Spleen (tissue), 11 donors: ENCODE data around the gene KIF26B. TPM values are rescaled to one million over a fixed set of nuclear protein-coding genes. Genes with fewer than 3 reads are reported as not detected.

Experiments used
- DNase-seq: peaks from one replicate; pipeline ENCODE4 v3.0.0-alpha.2; 2020
- H3K27ac ChIP-seq, 8 donors: fragments of 200-600 bp; sonication (generic) in 7 of 8; 1 replicate in 4 of 8; 2 replicates in 4 of 8; pipeline versions ENCODE4 v1.5.0 to v1.8.0; 2016 to 2021; ENCODE audit warnings: inconsistent platforms in 4 of 8, mild to moderate bottlenecking in 4 of 8, moderate library complexity in 1 of 8
- H3K27me3 ChIP-seq, 7 donors: fragments of 200-600 bp; sonication (generic) in 6 of 7; replicated peaks in 1 of 7; 1 replicate in 4 of 7; 2 replicates in 3 of 7; pipeline versions ENCODE4 v1.5.0 to v1.8.0; 2016 to 2021; ENCODE audit warnings: inconsistent platforms in 3 of 7, mild to moderate bottlenecking in 1 of 7
- H3K36me3 ChIP-seq, 6 donors: fragments of 200-600 bp; sonication (generic) in 5 of 6; 1 replicate in 4 of 6; 2 replicates in 2 of 6; pipeline versions ENCODE4 v1.5.0 to v1.8.0; 2016 to 2021; ENCODE audit warnings: inconsistent platforms in 2 of 6
- H3K4me1 ChIP-seq, 6 donors: fragments of 200-600 bp; sonication (generic) in 5 of 6; 1 replicate in 3 of 6; 2 replicates in 3 of 6; pipeline versions ENCODE4 v1.5.0 to v1.8.0; 2016 to 2021; ENCODE audit warnings: inconsistent platforms in 3 of 6
- H3K4me3 ChIP-seq, 8 donors: fragments of 200-600 bp; sonication (generic) in 7 of 8; 1 replicate in 4 of 8; 2 replicates in 4 of 8; pipeline versions ENCODE4 v1.5.0 to v1.8.0; 2016 to 2021; ENCODE audit warnings: inconsistent platforms in 4 of 8, mild to moderate bottlenecking in 4 of 8, moderate library complexity in 2 of 8
- H3K9me3 ChIP-seq, 8 donors: fragments of 200-600 bp; sonication (generic) in 7 of 8; 1 replicate in 4 of 8; 2 replicates in 4 of 8; pipeline versions ENCODE4 v1.5.0 to v1.8.0; 2016 to 2021; ENCODE audit warnings: inconsistent platforms in 4 of 8
- POLR2A ChIP-seq, 3 donors: fragments of 450-650 bp; IDR thresholded peaks; one replicate each; pipeline ENCODE4 v1.5.1; 2017; ENCODE audit warnings: antibody characterized with exemption in 3 of 3, mild to moderate bottlenecking in 1 of 3
- POLR2AphosphoS5 ChIP-seq, 3 donors: sonication (generic); formaldehyde crosslinking; IDR thresholded peaks; one replicate each; pipeline ENCODE4 v1.5.1; 2017; ENCODE audit warnings: antibody characterized with exemption in 3 of 3
- WGBS, 5 donors: extraction: QIAGEN DNeasy Blood & Tissue Kit in 3 of 5; methylation state at CpG; one replicate each; pipeline versions ENCODE4 v1.1.5 to v1.1.7; 2013 to 2018; 5-methylcytosine and 5-hydroxymethylcytosine counted together
- intact Hi-C: fragments of 100-400 bp; cut with DNase I; formaldehyde crosslinking; loops from one replicate; pipeline ENCODE4 v1.15.0; 2023; ENCODE audit warnings: low total_unique reads
- polyA plus RNA-seq, 3 donors: library from polyadenylated mRNA; stranded (reverse); fragments of 200-250 nt; gene quantifications; one replicate each; pipeline ENCODE4 v1.2.1, GENCODE V29; 2013
- total RNA-seq, 7 donors: library from RNA; depleted of rRNA in 3 of 7; stranded (reverse); fragments of >200 nt in 3 of 7; fragmentation: NEBNext Ultra II Directional in 4 of 7; extraction: Animal tissue kit (Norgen Biotek cat#: 25700) in 4 of 7; gene quantifications; one replicate each; pipeline versions ENCODE4 v1.1.0 to v1.2.1, GENCODE V29; 2016 to 2021
- TF ChIP-seq, protein P1 (sequence below), 11 experiments: fragments of 200-600 bp in 7 of 11; fragments of 450-650 bp in 4 of 11; sonication (generic) in 4 of 11; IDR thresholded peaks in 8 of 11; conservative IDR thresholded peaks in 3 of 11; 1 replicate in 7 of 11; 2 replicates in 4 of 11; pipeline versions ENCODE4 v1.4.0 to v1.8.0; 2016 to 2021; ENCODE audit warnings: antibody characterized with exemption in 11 of 11, inconsistent platforms in 4 of 11, mild to moderate bottlenecking in 1 of 11
- donor health status: healthy with polysubstance abuse.
- donor health status: DM: no; HTN: no; CAD: no; lungs with moderate emphysema.
- donor health status: DM: no; HTN: no; CAD: no.
- donor health status: Bipolar disorder and iron deficiency.
- donor health status: healthy.
- donor health status: DM: no; HTN: no; CAD: no.
- donor health status: DM: yes; HTN: yes; CAD: no.

KIF26B gene
- total and polyA plus RNA-seq, 10 donors: 0.07 to 4.5 (median 0.60) TPM; not detected in 1

DNA sequence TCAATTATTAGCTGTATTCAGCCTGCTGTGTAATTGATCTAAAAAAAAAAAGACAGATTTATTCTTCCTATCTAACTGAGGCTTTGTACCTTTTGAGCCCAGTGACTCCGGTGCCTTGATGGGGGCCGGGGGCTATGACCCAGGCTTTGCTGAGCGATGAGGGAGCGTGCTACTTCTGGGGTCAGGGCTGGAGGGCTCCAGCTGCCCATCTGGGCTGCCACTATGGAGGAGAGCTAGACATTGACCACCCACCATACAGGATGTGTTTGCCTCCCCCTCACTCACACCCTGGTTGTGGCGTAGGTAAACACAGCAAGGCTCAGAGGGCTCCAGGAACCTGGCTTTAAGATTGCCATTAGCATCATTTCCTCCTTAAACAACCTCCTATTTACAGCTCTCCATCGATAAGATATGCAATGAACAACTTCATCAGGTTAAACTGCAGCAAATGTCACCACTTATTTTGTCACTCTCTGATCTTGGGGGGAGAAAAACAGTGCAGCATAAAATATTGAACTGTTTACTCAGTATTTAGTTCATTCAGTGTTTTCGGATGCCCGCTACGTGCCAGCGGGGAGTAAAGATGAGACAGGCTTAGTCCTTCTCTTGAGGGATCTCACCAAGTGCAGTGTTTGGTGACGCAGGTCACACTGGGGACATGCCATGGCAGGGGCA lies 231.6 kb downstream of the KIF26B start:
- TF ChIP-seq, protein P1, sequence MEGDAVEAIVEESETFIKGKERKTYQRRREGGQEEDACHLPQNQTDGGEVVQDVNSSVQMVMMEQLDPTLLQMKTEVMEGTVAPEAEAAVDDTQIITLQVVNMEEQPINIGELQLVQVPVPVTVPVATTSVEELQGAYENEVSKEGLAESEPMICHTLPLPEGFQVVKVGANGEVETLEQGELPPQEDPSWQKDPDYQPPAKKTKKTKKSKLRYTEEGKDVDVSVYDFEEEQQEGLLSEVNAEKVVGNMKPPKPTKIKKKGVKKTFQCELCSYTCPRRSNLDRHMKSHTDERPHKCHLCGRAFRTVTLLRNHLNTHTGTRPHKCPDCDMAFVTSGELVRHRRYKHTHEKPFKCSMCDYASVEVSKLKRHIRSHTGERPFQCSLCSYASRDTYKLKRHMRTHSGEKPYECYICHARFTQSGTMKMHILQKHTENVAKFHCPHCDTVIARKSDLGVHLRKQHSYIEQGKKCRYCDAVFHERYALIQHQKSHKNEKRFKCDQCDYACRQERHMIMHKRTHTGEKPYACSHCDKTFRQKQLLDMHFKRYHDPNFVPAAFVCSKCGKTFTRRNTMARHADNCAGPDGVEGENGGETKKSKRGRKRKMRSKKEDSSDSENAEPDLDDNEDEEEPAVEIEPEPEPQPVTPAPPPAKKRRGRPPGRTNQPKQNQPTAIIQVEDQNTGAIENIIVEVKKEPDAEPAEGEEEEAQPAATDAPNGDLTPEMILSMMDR (IDR thresholded peaks at IDR 0.05 in 8 of 11, conservative IDR thresholded peaks at IDR 0.05 in 3 of 11): no peak
- no peak for TF ChIP-seq POLR2AphosphoS5 (IDR thresholded peaks at IDR 0.05)
- TF ChIP-seq POLR2A (IDR thresholded peaks at IDR 0.05): no peak
- no peak for DNase-seq
- Histone ChIP-seq H3K4me1 (no peaks in the 10 kb centered on the region), H3K9me3 (no peaks in the 10 kb centered on the region), H3K27me3 (peaks cover 0 to 4% (median 0%) of the 10 kb centered on the region in 7 donors), H3K27ac (no peak overlapping the region), H3K4me3 (no peak overlapping the region), H3K36me3 (no peaks in the 10 kb centered on the region)
- intact Hi-C loops: no loop called here
- 83 to 93% (median 87%) methylated on average over 11 of the region's 11 CpGs for WGBS, 5 donors

DNA sequence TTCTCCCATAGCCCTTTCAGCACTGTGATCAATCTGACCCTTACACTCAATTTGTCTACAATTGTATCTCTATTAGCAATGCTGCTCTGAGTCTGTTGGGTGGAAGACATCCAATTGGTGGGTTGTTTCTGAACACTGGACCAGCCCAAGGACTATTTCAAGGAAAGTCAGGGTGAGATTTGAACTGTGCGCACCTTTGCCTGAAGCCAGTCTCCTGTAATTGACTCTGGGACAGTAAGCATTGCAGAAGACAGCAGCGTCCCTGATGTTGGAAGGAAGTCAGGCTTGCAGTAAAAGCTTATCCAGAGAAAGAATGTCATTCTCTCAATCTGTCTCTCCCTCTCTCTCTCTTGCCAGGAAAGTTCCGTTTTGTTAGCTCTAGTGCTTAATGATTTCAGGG lies 233.9 kb downstream of the KIF26B start:
- 77 to 86% (median 81%) methylated on average over 3 of the region's 3 CpGs for WGBS, 5 donors
- TF ChIP-seq POLR2AphosphoS5 (IDR thresholded peaks at IDR 0.05) (no peak), POLR2A (IDR thresholded peaks at IDR 0.05) (no peak)
- TF ChIP-seq, protein P1 (IDR thresholded peaks at IDR 0.05 in 8 of 11, conservative IDR thresholded peaks at IDR 0.05 in 3 of 11): no peak

DNA sequence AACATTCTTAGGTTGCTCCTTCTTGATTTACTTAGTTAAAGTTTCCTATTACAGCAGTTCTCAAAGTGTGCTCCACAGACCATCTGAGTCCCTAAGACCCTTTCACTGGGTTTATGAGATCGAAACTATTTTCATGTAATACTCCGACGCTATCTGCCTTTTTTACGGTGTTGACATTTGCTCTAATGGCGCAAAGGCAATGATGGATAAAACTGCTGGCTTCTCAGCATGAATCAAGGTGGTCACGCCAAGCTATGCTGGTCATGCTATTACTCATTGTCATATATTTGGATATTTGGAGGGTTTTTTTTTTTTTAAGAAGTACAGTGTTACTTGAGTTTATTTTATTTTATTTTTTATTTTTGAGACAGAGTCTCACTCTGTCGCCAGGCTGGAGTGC lies 235.1 kb downstream of the KIF26B start:
- WGBS, 5 donors: 92 to 96% (median 94%) methylated on average over 7 of the region's 7 CpGs
- Histone ChIP-seq H3K27ac (no peak overlapping the region), H3K4me3 (no peak overlapping the region), H3K36me3 (no peaks in the 10 kb centered on the region), H3K9me3 (peaks cover 0 to 7% (median 0%) of the 10 kb centered on the region in 8 donors), H3K4me1 (no peaks in the 10 kb centered on the region), H3K27me3 (no peaks in the 10 kb centered on the region)
- TF ChIP-seq, protein P1 (IDR thresholded peaks at IDR 0.05 in 8 of 11, conservative IDR thresholded peaks at IDR 0.05 in 3 of 11): no peak
- no peak for TF ChIP-seq POLR2A (IDR thresholded peaks at IDR 0.05)
- TF ChIP-seq POLR2AphosphoS5 (IDR thresholded peaks at IDR 0.05): no peak
- intact Hi-C loops: no loop called here
- DNase-seq: no peak

More for the DNA sequence above, 233.9 kb downstream of the KIF26B start:
- intact Hi-C loops: no loop called here
- Histone ChIP-seq H3K36me3 (no peaks in the 10 kb centered on the region), H3K4me1 (no peaks in the 10 kb centered on the region), H3K4me3 (no peak overlapping the region), H3K9me3 (peaks cover 0 to 7% (median 0%) of the 10 kb centered on the region in 8 donors), H3K27ac (no peak overlapping the region), H3K27me3 (peaks cover 0 to 4% (median 0%) of the 10 kb centered on the region in 7 donors)
- DNase-seq: no peak

DNA sequence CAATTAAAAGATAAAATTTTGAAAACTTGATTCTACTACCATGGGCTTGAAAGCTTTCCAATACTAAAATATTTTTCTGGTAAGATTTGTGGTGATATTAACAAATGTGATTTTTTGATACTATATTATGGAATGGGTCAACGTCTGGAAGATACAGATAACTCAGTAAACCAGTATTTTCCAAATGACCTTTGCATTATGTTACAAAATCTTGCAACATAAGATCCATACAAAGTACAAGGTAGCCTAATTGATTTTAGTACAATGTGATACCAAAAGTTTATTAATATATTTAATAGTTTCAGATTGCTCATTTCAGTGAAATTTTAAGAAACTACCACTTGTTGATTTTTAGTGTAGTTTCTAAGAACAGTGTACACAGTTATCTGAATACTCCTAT lies 236.2 kb downstream of the KIF26B start:
- TF ChIP-seq POLR2AphosphoS5 (IDR thresholded peaks at IDR 0.05) (no peak), POLR2A (IDR thresholded peaks at IDR 0.05) (no peak)
- TF ChIP-seq, protein P1 (IDR thresholded peaks at IDR 0.05 in 8 of 11, conservative IDR thresholded peaks at IDR 0.05 in 3 of 11): no peak
- H3K27me3 ChIP-seq: no peaks in the 10 kb centered on the region
- no peaks in the 10 kb centered on the region for H3K4me1 ChIP-seq
- H3K27ac ChIP-seq: no peak overlapping the region
- no peaks in the 10 kb centered on the region for H3K36me3 ChIP-seq
- peaks cover 0 to 7% (median 0%) of the 10 kb centered on the region in 8 donors for H3K9me3 ChIP-seq
- no peak for DNase-seq
- no peak overlapping the region for H3K4me3 ChIP-seq
- intact Hi-C loops: no loop called here
- 64 to 85% (median 80%) methylated on average over 1 of the region's 1 CpG for WGBS, 5 donors
